ENCODE measurements around the gene ARPC4.

- TF ChIP-seq EZH2 (IDR thresholded peaks at IDR 0.05; ENCODE audit: borderline replicate concordance, low read length), result no peak
- TF ChIP-seq, protein P1, sequence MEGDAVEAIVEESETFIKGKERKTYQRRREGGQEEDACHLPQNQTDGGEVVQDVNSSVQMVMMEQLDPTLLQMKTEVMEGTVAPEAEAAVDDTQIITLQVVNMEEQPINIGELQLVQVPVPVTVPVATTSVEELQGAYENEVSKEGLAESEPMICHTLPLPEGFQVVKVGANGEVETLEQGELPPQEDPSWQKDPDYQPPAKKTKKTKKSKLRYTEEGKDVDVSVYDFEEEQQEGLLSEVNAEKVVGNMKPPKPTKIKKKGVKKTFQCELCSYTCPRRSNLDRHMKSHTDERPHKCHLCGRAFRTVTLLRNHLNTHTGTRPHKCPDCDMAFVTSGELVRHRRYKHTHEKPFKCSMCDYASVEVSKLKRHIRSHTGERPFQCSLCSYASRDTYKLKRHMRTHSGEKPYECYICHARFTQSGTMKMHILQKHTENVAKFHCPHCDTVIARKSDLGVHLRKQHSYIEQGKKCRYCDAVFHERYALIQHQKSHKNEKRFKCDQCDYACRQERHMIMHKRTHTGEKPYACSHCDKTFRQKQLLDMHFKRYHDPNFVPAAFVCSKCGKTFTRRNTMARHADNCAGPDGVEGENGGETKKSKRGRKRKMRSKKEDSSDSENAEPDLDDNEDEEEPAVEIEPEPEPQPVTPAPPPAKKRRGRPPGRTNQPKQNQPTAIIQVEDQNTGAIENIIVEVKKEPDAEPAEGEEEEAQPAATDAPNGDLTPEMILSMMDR (conservative IDR thresholded peaks at IDR 0.05 in 1 of 2, IDR thresholded peaks at IDR 0.05 in 1 of 2; ENCODE audit: extremely low read depth in 1 of 2, insufficient read depth in 1 of 2, low read depth in 1 of 2, low read length in 2 of 2), result no peak
Observed at GRCh38 chr3:9781978-9782603, 10.8 kb upstream of the ARPC4 start.

Measured in mammary epithelial cell (primary cell).